WTC11 (cell line): ENCODE results near the gene DCAF6. TPM values are rescaled to one million over a fixed set of nuclear protein-coding genes. Genes with fewer than 3 reads are reported as not detected.

Experiments used
- ATAC-seq: fragments of 200-7000 bp; cut with Tn5 transposase; 2 replicates; pipeline ENCODE4 v1.10.0; 2021; ENCODE audit warnings: mild to moderate bottlenecking, moderate library complexity
- CTCF ChIA-PET: fragments of 300-600 bp; sonication (Branson Sonifier 250); formaldehyde crosslinking; loops from one replicate; lab custom pipeline; 2021; ENCODE audit warnings: antibody characterized with exemption; lab: Charles Lee
- POLR2A ChIA-PET: fragments of 350-600 bp; sonication (Branson Sonifier 250); formaldehyde crosslinking; loops from one replicate; lab custom pipeline; 2021; ENCODE audit warnings: antibody characterized with exemption; lab: Charles Lee
- DNase-seq: peaks from one replicate; pipeline ENCODE4 v3.0.0; 2021; ENCODE audit warnings: low spot score
- H3K27ac Mint-ChIP-seq: 2 replicates; pipeline ENCODE4 v1.8.0; 2021; ENCODE audit warnings: mixed read lengths
- H3K27me3 Mint-ChIP-seq: 2 replicates; pipeline ENCODE4 v1.8.0; 2021; ENCODE audit warnings: low read depth, mild to moderate bottlenecking, moderate library complexity, mixed read lengths
- H3K36me3 Mint-ChIP-seq: 2 replicates; pipeline ENCODE4 v1.8.0; 2021; ENCODE audit warnings: mixed read lengths
- H3K4me1 Mint-ChIP-seq: 2 replicates; pipeline ENCODE4 v1.8.0; 2022; ENCODE audit warnings: mixed read lengths
- H3K4me3 Mint-ChIP-seq: 2 replicates; pipeline ENCODE4 v1.8.0; 2021; ENCODE audit warnings: mild to moderate bottlenecking, moderate library complexity, mixed read lengths
- H3K9me3 Mint-ChIP-seq: 2 replicates; pipeline ENCODE4 v1.8.0; 2021; ENCODE audit warnings: mixed read lengths
- AR ChIP-seq: fragments of 250-450 bp; sonication (Bioruptor Pico); IDR thresholded peaks from 2 replicates; pipeline ENCODE4 v1.9.0; 2021; ENCODE audit warnings: mild to moderate bottlenecking
- ATF1 ChIP-seq: sonication (generic); formaldehyde crosslinking; IDR thresholded peaks from 2 replicates; pipeline ENCODE4 v1.8.1; 2023; ENCODE audit warnings: mild to moderate bottlenecking, moderate library complexity, missing genetic modification reagents
- CDX4 ChIP-seq: fragments of 250-450 bp; sonication (Bioruptor Pico); IDR thresholded peaks from 2 replicates; pipeline ENCODE4 v1.9.0; 2021; ENCODE audit warnings: moderate library complexity, mild to moderate bottlenecking, inconsistent platforms, borderline replicate concordance
- ELF4 ChIP-seq: sonication (generic); formaldehyde crosslinking; IDR thresholded peaks from 2 replicates; pipeline ENCODE4 v1.8.1; 2022; ENCODE audit warnings: low read depth, mild to moderate bottlenecking, moderate library complexity, missing genetic modification reagents
- EMX1 ChIP-seq: fragments of 250-450 bp; sonication (Bioruptor Pico); IDR thresholded peaks from 2 replicates; pipeline ENCODE4 v1.8.0; 2021; ENCODE audit warnings: mild to moderate bottlenecking
- FOXJ3 ChIP-seq: sonication (generic); formaldehyde crosslinking; IDR thresholded peaks from 2 replicates; pipeline ENCODE4 v1.9.0; 2021; ENCODE audit warnings: missing genetic modification reagents, mild to moderate bottlenecking, borderline replicate concordance
- FOXK1 ChIP-seq: sonication (generic); formaldehyde crosslinking; IDR thresholded peaks from 2 replicates; pipeline ENCODE4 v1.8.0; 2022; ENCODE audit warnings: mild to moderate bottlenecking, moderate library complexity, missing genetic modification reagents
- KAT7 ChIP-seq: sonication (generic); formaldehyde crosslinking; IDR thresholded peaks from 2 replicates; pipeline ENCODE4 v1.8.1; 2023; ENCODE audit warnings: missing genetic modification reagents, mild to moderate bottlenecking, borderline replicate concordance
- PRRX2 ChIP-seq: fragments of 250-450 bp; sonication (Bioruptor Pico); IDR thresholded peaks from 2 replicates; pipeline ENCODE4 v1.8.0; 2021; ENCODE audit warnings: mild to moderate bottlenecking
- SMAD3 ChIP-seq: sonication (generic); formaldehyde crosslinking; IDR thresholded peaks from 2 replicates; pipeline ENCODE4 v1.8.0; 2022; ENCODE audit warnings: missing genetic modification reagents, mild to moderate bottlenecking, borderline replicate concordance
- TP53 ChIP-seq: sonication (generic); formaldehyde crosslinking; IDR thresholded peaks from 2 replicates; pipeline ENCODE4 v1.8.1; 2023; ENCODE audit warnings: mild to moderate bottlenecking, missing genetic modification reagents
- ZNF121 ChIP-seq: sonication (generic); formaldehyde crosslinking; IDR thresholded peaks from 2 replicates; pipeline ENCODE4 v1.8.0; 2023; ENCODE audit warnings: missing genetic modification reagents
- ZNF317 ChIP-seq: sonication (generic); formaldehyde crosslinking; IDR thresholded peaks from 2 replicates; pipeline ENCODE4 v1.8.1; 2023; ENCODE audit warnings: low read depth, mild to moderate bottlenecking, moderate library complexity, missing genetic modification reagents, borderline replicate concordance
- ZNF416 ChIP-seq: fragments of 250-450 bp; sonication (Bioruptor Pico); IDR thresholded peaks from 2 replicates; pipeline ENCODE4 v1.9.0; 2021; ENCODE audit warnings: mild to moderate bottlenecking, inconsistent platforms
- ZNF423 ChIP-seq: fragments of 250-450 bp; sonication (Bioruptor Pico); IDR thresholded peaks from 2 replicates; pipeline ENCODE4 v2.1.2; 2022; ENCODE audit warnings: mild to moderate bottlenecking, moderate library complexity
- ZNF425 ChIP-seq: fragments of 250-450 bp; sonication (Bioruptor Pico); conservative IDR thresholded peaks from 2 replicates; pipeline ENCODE4 v1.9.0; 2021; ENCODE audit warnings: mild to moderate bottlenecking
- ZNF512 ChIP-seq: sonication (generic); formaldehyde crosslinking; IDR thresholded peaks from 2 replicates; pipeline ENCODE4 v1.8.1; 2022; ENCODE audit warnings: missing genetic modification reagents, borderline replicate concordance
- total RNA-seq: library from RNA; stranded (reverse); gene quantifications from 3 replicates; pipeline ENCODE4 v1.2.3, GENCODE V29; 2021
- TF ChIP-seq, protein P1 (sequence below): sonication (generic); formaldehyde crosslinking; IDR thresholded peaks from 2 replicates; pipeline ENCODE4 v1.8.1; 2023; ENCODE audit warnings: mild to moderate bottlenecking, missing genetic modification reagents, moderate library complexity

Gene DCAF6
- total RNA-seq, 1 experiment from 2014 or later = 13.5 TPM

- no peak for TF ChIP-seq ZNF512 (CRISPR knock-in tag)
- no peak for TF ChIP-seq FOXJ3
Measured at GRCh38 chr1:168091063-168091462, 154.6 kb downstream of the DCAF6 start (continued).

GRCh38 chr1:168091720-168092550, 155.5 kb downstream of the DCAF6 start:
- no peak for TF ChIP-seq EMX1
- TF ChIP-seq SMAD3 (CRISPR knock-in tag) = no peak
- TF ChIP-seq ZNF317 (CRISPR knock-in tag) = no peak
- TF ChIP-seq ZNF121 (CRISPR knock-in tag) = no peak
- TF ChIP-seq KAT7 = no peak
- TF ChIP-seq ZNF425 (CRISPR knock-in tag) = no peak
- no peak for TF ChIP-seq ZNF512 (CRISPR knock-in tag)
- no peak for TF ChIP-seq AR (CRISPR knock-in tag)
- no peak for TF ChIP-seq ELF4 (CRISPR knock-in tag)
- no peak for TF ChIP-seq PRRX2 (CRISPR knock-in tag)
- TF ChIP-seq ZNF416 (CRISPR knock-in tag) = no peak
- TF ChIP-seq TP53 (CRISPR knock-in tag) = no peak
- TF ChIP-seq CDX4 (CRISPR knock-in tag) = no peak
- no peak for TF ChIP-seq ZNF423 (CRISPR knock-in tag)
- no peak for TF ChIP-seq ATF1 (CRISPR knock-in tag)
- TF ChIP-seq FOXK1 = no peak
- TF ChIP-seq, protein P1, sequence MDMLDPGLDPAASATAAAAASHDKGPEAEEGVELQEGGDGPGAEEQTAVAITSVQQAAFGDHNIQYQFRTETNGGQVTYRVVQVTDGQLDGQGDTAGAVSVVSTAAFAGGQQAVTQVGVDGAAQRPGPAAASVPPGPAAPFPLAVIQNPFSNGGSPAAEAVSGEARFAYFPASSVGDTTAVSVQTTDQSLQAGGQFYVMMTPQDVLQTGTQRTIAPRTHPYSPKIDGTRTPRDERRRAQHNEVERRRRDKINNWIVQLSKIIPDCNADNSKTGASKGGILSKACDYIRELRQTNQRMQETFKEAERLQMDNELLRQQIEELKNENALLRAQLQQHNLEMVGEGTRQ (CRISPR knock-in tag) = no peak
- TF ChIP-seq, all 79 proteins: peak for 0
- CTCF ChIA-PET = interaction anchor here (1.3 to 5.7 kb wide), 2 partner anchors 9 to 14 kb away, joined by 3 to 49 read pairs; no protein-coding TSS in a partner anchor
- Mint-ChIP-seq H3K9me3 (no peaks in the 10 kb centered on the region), H3K27me3 (no peaks in the 10 kb centered on the region), H3K36me3 (peaks cover 5% of the 10 kb centered on the region), H3K4me3 (no peak overlapping the region), H3K27ac (no peak overlapping the region), H3K4me1 (peaks cover 2% of the 10 kb centered on the region; the same call in 1 of the 2 replicates)
- POLR2A ChIA-PET = no interaction called here
- DNase-seq = no peak
- no peak for ATAC-seq
